Cerebellar nuclear complex (tissue), 1 donor: ENCODE measurements around the gene CCDC88C.

ENCODE experiments used
- DNase-seq, 2 experiments: peaks; one replicate each; lab custom pipeline; 2025; lab: John Stamatoyannopoulos, UW

CCDC88C gene

DNA sequence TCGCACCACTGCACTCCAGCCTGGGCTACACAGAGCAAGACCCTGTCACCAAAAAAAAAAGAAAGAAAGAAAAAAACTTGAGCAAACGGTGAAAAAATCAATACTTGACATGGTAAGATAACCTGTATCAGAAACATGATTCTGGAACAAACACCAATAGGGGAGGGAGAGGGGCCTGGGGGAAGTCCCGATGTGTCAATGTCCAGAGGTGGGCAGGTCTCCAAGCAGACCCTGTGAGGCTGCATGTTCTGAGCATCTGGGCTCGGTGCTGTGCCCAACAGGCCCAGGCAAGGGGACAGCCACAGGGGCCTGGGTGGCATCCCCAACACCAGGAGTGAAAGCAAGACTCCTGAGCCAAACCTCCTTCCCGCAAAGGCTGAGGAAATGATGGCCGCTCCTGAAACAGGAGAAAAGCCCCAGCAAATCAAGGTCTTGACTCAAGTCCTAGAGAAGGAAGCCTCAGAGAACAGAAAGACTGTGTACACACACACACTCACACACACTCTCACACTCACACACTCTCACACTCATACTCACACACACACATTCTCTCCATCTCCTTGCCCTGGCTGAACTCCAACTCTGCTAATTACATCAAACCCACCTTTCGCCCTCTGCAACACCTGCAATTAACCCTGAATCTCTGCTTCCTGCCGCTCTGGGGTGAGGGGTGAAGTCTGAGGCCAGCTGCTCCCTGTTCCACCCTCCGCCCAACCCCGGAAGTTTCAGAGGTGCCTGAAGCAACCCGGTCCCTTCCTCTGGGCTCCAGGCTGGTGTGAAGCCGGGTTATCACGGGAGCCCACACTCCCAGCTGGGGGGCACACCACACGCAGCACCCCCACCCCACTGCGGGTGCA lies 20.4 kb downstream of the CCDC88C start:
- no peak for DNase-seq

GRCh38 chr14:91396013-91396660 lies 21.5 kb downstream of the CCDC88C start:
- DNase-seq: no peak

GRCh38 chr14:91395466-91395865 lies 22.2 kb downstream of the CCDC88C start:
- DNase-seq: no peak

DNA sequence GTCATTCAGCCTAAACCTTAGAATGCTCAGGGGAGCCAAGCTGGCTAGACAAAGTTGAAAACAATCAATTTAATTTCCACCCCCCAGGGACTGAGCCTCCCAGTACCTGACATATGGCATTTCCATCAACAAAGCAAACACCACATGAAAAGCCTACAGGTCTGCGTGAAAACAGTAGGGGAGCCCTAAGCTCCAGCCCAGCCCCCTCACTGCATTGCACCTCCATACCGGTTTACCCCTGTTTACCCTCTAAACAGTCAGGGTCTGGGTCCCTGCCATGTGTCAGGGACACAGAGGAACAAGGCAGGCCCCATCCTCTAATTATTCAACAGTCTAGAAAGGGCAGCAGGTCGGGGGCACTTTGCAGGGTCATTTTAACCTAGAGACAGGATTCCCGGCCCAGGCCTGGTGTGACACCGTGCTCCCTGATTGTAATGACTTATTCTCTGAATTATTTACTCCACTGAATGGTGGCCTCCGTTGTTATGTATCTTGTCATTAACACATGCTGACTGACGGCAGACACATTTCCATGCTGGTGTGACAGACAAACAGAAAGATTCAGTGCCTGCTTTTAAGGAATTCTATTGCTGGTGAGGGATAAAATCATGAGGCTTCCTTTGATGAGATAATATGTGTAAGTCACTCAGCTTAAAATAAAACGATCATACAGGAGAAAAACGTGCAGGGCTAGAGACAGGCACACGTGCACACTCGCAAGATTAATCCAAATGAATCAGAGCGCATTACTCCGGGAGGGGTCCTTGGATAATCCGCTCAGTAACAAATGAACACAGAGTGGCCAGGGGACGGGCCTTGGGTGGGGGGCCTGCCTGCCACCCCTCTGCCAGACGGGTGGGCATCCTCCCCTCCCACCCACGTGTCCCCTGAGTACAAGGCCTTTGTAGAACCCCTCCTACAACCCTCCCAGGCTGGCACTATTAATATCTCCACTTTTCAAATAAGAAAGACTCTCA lies 23.2 kb downstream of the CCDC88C start:
- no peak for DNase-seq

DNA sequence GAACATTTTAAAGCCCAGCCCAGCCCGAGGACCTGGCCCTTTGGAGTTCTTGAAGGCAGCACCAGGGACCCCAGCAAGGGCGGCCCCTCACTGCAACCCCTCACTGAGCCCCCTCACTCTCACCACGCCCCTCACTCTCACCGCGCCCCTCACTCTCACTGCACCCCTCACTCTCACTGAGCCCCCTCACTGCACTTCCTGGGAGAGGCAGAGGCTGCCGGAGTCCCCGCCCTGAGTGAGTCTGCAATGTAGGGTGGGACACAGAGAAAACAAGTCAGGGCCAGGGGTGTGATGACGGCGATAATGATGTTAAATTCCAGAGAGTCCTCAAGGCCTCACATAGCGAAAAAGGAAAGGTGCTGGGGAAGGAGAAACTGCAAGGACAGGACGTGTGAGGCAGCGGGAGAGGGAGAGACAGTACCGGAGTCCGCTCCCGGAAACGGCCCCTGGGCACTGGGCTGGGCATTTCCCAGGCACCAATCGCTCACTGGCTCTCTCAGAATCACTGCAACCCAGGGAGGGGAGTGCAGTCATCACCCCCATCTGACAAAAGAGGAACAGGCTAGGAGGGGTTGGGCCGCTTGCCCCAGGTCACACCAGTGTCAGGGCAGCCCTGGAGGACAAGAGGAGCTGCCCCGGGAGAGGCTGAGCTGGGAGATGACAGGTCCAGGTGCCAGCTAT lies 24.9 kb downstream of the CCDC88C start:
- no peak for DNase-seq

DNA sequence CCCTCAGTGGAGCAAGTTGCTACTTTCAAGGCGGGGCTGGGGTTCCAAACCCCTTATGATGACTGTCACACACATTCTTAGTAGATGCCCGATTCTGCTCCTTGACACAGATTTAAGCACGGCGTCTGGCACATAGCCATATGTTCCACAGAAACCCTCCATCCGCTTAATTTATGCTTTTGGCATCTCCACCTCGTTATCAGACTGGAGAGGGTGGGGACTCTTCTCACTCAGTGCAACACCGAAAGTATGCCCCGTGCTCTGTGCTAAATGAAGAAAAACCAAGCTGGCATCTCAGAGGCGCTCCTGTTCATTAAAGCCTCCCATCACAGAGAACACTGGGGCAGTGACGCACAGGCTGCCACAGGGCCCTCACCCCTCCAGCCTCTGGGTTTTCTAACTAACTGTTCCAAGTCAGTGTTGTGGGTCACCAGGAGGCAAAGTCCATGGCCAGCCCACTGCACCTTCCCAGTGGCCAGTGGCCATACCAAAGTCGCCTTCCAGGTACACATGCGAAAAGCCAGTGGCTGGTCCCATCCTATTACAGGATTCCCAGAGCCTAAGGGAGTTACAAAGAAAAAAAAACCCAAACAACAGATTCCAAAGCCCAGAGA lies 27.3 kb downstream of the CCDC88C start:
- no peak for DNase-seq

DNA sequence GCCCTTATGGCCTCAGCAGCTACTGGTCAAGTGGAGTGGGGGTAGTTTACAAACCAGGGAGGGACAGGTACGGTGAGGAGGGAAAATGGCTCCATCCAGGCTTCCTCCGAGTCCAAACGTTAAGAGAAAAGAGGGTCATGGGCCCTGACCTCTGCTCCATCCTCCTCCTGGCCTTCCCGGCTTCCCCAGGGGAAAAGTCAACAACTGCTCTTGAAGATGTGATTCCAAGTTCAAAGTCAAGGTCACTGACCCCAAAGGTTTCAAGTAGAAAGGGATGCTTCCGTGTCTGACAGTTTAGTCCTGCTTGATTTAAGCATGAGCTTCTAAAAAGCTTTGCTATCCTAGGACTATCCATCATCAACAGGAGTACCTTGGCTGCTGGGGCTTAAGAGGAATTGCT lies 28.5 kb downstream of the CCDC88C start:
- DNase-seq: no peak

- DNase-seq: no peak
Observed at GRCh38 chr14:91388551-91388975, 29.1 kb downstream of the CCDC88C start.

- DNase-seq: no peak
Observed at GRCh38 chr14:91387951-91388381, 29.7 kb downstream of the CCDC88C start.

DNA sequence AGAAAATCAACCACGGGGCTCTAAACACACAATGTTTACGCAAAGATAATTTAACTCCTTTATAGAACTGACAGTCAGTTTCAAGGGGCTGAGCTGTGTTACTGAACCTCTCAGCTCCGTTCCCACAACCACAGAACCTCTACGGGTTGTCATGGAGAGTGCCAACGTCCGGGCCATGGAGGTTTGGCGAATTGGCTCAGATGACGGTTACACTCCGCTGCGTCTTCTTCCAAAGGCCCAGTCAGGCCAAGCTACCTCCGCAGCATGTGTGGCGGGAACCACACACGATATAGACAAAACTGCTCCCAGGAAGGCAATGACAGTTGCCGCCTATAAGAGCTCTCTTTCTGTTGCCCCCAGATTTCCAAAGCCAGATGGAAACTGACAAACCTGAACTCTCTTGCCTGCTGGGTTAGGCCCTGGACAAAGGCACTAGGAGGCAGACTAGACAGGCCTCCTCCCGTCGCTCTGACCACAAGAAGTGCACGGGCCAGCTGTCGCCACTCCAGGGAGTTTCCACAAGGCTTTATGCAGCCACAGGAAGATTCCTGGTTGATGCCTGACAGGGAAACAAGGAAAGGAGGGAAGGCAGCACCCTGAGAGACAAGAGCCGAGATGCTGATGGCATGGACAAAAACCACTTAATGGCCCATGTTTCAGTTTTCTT lies 30.3 kb downstream of the CCDC88C start:
- no peak for DNase-seq

DNA sequence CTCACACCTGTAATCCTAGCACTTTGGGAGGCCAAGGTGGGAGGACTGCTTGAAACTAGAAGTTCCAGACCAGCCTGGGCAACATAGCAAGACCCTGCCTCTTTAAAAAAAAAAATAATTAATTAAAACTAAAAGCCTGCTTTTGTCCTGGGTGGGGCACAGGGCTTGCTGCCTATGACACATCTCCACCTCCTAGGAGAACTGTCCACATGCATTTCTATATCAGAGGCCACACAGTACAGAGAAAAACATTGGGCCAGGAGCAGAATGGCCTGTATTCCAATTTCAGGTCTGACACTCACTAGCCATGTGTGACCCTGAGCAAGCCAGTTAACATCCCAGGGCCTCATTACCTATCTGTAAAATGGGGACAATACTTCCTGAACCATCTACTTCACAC lies 31.9 kb downstream of the CCDC88C start:
- no peak for DNase-seq

DNA sequence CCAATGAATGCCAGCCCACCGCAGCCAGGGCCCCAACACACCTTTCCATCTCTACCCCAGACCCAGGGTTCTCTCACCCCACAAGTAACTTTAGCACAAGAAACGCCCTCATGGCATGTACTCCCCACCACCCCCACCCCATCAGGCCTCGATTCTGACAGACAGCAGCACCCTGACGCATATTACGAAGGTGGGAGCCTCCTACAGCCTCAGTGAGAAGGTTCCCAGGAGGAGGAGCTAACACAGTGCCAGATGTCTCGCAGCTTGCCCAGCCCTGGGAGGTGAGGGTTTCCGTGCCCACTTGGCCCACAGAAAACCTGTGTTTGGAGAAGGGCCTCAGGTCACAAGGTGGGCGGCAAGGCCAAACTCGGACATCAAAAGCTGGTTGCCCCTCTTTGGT lies 32.4 kb downstream of the CCDC88C start:
- DNase-seq: no peak

- DNase-seq: no peak
Observed at GRCh38 chr14:91383439-91383838, 34.2 kb downstream of the CCDC88C start.

GRCh38 chr14:91381801-91382670 lies 35.6 kb downstream of the CCDC88C start:
- DNase-seq: no peak

DNA sequence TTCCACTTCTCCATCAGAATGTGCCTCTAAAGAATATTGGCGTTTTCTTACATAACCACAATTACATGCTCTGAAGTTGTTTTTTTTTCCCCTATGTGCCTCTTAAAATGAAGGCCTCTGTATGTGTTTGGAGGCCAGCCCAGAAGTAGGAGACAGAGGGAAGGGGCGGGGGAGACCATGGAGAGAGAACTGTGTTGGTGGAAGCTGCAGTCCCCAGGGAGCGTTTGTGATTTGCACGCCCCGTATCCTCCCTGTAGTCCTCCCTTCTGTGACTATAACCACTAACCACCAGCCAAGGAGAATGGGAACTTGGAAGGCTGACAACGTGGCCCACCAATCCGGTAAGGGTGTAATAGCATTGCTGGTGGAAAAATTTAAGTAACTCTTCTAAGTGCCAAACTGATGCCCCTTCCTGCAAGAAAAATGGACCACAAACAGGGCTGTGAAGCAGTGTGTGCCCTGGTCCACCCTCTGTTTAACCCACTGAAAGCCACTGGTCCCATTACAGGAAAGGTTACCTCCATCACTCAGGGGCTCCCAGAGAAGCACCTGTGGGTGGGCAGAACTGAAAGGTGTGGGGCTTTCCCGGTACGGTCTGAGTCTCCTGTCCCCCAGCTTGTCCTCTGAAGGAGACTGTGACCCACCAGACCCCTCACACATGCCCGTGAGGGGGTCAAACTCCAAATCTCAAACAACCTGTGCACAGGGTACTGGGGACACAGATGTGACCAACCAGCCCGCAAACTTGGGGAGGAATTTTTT lies 36.8 kb downstream of the CCDC88C start:
- no peak for DNase-seq

GRCh38 chr14:91380123-91380522 lies 37.5 kb downstream of the CCDC88C start:
- no peak for DNase-seq

DNA sequence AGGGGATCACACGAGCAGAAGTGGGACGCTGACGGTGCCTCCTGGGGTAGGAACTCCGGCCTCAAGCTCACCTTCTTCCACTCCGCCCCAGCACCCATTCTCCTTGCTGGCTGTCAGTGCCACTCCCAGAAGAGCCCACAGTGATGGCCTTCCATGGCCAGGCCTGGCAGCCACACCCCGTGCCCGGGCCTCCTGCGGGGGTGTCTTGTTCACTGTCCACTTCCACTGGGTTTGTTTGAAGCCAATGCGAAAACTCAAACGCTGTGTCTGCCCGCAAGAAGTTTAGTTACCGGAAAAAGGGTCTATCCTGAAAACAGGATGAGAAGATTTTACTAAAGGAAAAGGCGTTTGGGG lies 38.1 kb downstream of the CCDC88C start:
- DNase-seq: no peak

- DNase-seq: no peak
Observed at GRCh38 chr14:91378930-91379578, 38.6 kb downstream of the CCDC88C start.
